GM18520 (cell line): ENCODE results near the gene ATP2A3.

Experiments used
- ATAC-seq: cut with Tn5 transposase; IDR thresholded peaks from one replicate; pipeline ENCODE4 v1.9.1; 2021; ENCODE audit not compliant: unreplicated experiment

Gene ATP2A3

DNA sequence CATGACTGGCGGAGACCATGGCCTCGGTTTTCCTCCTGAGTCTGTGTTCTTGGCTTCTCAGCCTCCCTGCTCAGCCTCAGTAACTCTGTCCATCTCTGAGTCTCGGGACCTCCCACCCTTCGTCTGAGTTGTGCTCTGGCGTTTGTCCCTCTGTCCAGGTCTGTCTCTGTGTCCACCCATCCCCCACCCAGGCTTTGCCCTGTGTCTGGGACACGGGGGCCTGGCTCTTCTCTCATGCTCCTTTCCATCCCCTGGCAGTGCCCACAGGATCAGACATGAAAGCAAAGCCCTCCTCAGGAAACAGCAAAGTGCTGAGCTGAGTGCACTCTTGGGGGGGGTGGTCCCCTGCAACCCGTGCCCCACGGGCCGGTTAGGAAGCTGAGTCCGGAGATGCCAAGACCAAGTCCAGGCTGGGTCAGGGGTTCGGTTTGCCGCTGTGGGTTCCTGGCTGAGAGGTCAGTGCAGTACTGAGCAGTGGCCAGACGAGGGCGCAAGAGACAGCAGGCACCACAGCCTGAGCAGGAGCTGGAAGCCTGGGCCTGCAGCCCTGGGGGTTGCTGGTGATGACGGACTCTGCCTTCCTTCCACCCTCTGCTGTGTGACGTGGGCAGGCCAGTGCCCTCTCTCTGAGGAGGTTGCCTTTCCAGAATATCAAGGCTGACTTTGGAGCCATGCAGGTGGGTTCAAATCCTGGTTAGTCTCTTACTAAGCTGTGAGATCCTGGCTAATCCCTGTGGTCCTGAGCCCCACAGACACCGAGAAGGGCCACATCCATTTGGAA is 50.5 kb downstream of the ATP2A3 start:
- ATAC-seq = no peak

DNA sequence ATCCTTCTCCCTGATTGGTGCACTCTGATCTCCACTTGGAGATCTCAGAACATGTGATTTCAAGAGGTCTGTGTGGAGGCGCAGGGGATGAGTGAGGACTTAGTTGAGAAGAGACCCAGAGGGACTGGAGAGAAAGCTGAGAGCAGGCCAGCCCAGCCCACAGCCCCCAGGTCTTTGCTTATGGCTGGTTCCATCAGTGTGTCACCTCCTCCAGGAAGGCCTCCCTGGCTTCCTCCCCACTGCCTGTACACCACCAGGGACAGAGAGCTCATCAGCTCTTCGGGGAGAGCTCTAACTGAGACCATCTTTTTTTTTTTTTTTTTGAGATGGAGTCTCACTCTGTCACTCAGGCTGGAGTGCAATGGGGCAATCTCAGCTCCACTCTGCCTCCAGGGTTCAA is 51.4 kb downstream of the ATP2A3 start:
- no peak for ATAC-seq

DNA sequence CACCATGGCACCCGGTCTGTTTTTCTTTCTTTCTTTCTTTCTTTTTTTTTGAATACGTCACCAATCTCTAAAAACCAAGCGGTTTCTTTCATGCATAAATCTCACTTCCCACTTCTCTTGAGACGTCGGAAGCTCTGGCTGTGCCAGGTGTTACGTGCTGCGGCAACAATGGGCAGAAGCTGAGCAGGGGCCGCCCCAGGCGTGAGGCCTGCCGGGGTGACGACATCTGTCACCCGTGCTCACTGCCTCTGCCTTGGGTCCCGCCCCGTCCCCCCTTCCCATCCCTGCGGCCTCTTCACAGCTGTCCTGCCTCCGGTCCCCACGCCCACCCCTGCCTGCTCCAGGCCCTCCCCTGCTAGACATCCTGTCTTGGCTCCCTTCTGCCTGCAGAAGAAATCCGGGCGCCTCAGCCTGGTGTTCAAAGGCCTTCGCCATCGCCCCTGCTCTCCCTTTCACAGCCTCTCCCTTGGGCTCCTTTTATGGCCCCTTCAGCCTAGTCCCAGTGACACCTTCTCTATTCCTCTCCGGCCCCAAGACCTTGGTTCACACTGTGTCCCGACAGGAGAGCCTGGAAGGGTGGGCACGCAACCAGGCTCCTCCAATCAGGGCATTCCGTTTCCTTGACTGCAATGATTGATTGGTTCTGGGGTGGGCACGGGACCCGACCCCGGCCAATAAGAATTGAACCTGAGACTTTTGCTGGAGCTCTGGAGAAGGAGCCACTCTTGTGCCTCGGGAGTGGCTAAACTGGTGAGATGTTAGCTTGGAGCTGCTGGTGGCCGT is 52.8 kb downstream of the ATP2A3 start:
- peak; percentile 82 for ATAC-seq

DNA sequence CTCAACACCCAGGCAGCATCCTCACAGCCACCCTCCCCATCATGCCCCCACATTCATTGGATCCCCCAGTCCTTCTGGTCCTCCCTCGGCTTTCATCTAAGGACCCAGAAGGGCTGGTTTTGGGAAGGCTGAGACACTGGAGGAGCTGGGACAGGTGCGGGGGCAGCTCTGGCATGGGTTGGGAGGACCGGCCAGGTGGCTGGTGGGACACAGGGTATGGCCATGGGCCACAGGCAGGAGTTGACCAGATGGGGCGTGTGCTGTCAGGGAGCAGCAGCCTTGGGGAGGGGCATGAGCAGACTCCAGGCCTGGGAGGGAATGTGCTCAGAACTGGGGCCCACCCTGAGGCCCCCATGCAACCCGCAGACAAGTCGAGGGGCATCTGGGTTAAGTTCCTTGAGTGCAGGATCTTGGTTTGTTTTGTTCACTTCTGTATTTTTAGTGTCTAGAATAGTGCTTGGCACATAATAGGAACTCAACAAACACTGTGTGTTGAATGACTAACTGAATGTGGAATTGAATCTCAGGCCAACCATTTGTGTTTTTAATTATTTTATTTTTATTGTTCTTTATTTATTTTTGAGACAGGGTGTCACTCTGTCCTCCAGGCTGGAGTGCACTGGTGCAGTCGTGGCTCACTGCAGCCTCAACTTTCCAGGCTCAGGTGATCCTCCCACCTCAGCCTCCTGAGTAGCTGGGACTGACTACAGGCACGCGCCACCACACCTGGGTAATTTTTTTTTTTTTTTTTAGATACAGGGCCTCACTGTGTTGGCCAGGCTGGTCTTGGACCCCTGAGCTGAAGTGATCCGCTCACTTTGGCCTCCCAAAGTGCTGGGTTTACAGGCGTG is 53.6 kb downstream of the ATP2A3 start:
- no peak for ATAC-seq

DNA sequence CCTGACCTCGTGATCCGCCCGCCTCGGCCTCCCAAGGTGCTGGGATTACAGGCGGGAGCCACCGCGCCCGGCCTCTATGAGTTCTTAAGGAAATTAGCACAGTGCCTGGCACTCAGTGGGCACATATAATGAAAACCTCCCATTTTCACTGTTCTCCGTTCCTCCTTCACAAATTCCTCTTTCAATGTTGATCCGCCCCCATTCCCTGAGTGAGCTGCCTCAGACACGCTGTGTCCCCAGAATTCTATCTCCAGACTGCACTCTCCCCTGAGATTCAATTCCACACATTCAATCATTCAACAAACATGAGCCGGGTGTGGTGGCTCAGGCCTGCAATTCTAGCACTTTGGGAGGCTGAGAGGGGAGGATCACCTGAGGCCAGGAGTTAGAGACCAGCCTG is 55.0 kb downstream of the ATP2A3 start:
- no peak for ATAC-seq

DNA sequence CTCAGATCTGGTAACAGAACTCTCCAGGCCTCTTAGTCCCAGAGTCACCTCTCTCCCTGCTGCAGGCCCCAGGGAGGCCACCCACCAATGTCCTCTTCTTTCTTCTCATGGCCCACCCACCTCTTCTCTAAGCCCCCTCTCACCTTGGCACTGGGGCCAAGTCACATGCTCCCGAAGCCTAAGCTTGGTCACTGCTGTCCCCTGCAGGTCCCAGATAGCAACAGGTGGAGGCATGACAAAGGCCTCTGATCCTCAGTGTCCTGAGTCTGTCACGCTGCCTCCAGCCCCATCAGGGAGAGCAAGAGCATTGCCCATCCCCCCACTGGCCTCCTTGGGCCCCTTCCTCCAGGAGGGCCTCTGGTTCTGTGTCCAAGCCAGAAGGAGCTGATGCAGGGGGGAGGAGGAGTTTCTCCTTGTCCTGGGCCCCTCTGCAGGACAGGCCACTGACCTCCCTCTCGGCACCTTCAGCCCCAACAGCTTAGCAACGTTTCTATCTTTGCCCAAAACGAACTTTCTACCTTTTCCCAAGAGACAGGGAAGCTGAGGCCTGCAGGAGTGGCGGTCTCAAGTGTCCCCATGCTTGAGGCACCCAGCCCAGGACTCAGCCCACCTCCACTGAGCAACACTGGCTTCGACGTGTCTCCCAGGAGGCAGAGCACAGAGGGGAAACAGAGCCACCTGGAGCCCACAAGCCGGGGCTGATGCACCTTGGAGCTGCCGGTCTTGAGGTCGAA is 56.6 kb downstream of the ATP2A3 start:
- no peak for ATAC-seq

DNA sequence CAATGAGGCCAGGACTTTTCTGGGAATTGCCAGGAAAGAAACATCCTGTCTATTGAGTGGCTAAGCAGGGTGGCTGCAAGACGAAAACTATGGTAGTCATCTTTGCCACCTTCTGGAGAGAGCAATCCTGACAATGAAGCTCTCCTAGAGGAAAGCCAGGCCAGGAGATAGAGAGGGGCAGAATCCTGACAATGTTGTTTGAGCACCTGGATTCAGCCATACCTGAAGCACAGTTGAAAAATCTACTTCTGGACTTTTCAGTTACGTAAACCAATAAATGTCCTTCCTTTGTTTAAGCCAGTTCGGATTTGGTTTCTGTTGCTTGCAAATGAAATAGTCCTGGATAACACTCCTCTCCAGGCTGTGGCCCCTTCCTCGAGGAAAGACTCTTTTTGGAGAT is 57.4 kb downstream of the ATP2A3 start:
- no peak for ATAC-seq

DNA sequence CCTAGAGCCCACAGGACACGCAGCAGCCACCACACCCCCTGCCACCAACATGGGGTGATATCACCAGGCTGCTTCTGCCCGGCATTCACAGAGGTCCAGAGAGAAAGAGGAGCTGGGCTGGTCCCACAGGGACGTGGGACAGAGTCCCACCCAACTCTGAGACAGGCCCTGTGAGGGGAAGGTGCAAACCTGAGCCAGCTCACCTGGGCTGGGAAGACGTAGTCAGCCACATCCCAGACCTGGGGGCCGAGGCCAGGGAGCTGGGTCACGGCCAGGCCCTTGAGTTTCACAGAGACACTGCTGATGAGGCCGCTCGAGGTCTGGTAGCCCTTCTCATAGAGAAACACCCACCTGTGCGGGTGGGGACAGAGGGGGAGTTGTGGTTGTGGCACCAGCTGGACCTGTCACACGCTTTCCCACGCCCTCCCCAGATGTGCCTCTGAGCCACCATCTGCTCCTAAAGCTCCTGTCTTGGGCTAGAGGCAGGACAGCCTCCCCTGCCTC is 59.2 kb downstream of the ATP2A3 start:
- no peak for ATAC-seq

DNA sequence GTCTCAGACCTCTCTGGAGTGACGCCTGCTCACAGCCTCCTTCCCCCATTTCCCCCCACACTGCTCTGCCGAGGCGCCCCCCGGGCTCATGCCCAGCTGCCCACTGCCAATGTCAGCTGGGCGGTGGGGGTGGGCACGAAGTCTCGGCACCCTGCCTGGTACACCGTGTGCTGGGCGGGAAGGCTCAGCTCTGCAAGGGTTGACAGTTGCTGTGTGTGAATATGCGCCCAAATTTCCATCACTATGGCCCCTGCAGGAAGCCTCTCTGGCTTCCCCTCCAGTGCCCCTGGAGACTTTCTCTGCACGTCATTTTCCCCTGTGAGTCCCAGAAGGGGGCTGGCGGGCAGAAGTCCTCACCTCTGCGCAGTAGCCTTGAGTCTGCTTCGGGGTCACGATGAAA is 59.7 kb downstream of the ATP2A3 start:
- ATAC-seq = no peak

DNA sequence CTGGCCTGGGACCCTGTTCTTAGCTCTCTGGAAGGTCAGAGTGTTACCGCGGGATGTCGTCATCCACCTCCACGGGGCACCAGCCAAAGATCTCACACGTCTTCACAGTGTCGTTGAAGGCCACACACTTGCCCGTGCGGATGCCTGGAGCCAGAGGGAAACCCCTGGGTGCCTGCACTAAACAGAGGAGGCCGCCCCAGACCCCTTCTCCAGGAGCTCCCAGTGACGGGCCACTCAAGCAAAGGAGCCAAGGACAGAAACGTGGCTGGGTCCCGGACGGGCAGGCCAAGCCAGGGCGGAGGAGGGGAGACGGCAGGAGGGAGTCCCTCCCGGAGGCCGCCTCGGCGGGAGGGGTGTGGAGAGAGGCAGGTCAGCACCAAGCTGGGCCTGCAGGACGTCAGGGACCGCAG is 60.4 kb downstream of the ATP2A3 start:
- ATAC-seq = no peak

DNA sequence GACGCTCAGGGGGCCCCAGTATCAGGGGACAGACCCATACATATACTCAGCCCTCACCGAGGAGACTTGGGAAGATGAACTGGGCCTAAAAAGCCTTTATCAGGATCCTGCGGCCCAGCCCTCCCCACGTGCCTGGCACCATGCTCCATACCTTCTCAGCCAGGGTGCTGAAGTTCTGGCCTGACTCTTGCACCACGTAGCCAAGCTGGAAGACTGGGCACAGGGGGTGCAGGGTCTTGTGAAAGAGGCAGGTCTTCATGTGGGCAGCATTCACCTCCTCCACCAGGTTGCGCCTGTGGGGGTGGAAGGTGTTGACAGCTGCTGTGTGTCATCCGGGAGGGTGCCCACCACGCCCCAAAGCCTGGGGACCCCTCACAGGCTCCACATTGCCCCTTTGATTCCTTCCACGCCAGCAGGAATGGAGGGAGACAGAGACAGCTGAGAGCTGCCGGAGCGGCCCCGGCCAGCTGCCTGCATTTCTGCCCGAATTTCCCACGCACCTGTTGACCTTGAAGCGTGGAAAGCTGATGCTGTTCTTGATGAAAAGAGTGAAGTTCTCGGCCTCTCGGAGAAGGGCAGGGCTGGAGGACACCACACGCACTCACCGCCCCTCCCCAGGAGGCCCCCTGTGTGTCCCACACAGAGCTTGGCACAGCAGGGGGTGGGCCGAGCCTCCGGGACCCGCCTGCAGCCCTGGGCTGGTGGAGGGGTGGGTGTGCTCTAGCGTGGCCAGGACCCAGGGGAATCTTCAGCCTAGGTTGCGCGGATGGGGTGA is 61.0 kb downstream of the ATP2A3 start:
- ATAC-seq = no peak

DNA sequence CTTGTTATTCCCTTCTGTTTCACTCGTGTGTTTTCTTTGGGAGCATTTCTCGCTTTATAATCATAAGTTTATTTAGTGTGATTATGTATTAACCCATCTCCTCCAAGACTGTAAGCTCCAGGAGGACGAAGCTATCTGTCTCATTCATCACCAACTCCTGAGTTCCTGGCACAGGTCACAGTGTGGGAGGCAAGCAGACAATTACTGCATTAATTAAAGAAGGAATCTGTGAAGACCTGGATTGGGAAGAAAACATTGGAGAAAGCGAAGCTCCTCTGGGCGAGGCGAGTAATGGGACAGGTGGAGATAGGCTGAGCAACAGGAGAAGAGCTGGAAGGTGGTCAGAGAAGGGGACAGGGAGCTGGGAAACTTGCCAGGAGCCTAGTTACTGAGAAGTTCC is 63.6 kb downstream of the ATP2A3 start:
- no peak for ATAC-seq

DNA sequence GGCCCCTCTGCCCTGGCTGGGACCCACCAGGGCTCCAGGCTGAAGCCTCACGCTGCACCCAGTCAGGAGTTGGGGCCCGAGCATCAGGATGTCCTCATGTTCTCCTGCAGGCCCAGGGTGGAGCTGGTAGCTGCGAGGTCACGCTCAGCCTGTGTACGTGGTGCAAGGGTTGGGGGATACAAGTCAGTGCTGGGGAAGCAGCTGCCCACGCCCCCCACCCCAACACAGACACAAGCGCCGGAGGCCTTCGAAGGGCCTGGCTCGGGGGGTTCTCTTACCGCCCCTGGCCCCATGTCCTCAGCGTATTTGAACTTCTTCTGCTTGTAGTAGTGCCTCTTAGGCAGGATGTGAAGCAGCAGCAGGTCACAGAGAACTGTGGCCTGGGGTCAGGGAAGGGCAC is 66.5 kb downstream of the ATP2A3 start:
- no peak for ATAC-seq

DNA sequence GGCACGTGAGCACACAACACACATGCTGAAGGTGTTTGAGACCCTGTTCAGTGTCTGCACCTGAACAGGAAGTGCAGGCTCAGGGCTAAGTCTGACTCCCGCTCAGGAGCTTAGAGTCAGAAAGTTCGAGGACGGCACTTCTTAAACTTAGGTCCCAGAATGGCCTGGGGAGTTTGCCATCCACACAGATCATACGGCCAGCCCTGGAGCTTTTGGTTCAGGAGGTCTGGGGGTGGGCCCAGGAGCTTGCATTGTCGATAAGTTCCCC is 67.3 kb downstream of the ATP2A3 start:
- no peak for ATAC-seq

DNA sequence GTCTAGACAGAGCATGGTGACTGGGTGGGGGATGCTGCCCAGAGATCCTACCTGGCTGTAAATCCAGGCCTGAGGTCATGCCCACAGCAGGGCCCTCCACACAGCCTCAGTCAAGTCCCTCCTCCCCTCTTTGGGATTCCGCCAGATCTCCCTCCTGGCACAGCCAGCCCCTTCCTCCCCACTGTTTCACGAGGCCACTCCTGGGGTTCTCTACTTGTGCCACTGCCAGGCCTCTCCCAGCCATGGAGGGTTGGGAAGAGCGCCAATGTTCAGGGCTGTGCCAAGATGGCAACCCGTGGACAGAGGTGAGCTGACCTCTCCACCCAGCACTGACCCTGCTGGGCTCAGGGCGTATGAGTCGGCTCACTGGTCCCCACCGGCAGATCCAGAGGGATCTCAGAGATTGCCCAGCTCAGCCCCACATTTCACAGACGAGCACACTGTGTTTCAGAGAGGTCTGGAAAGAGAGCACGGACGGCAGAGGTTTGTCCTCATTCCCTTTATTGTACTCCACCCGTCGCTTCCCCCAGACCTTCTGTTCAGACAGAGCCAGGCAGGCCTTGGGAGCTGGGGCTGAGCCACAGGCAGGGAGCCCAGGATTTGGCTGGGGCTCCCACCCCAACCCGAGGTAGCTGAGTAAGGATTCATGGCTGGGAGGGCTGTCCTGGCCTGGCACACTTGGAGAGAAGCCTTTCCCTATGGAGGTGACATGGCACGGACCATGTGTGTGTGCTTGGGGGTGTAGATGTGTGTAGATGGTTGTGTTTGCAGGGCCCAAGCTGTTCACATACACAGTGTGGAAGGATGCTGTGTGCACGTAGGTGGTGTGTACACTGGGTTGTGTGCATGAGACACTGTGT is 67.9 kb downstream of the ATP2A3 start:
- ATAC-seq = no peak

DNA sequence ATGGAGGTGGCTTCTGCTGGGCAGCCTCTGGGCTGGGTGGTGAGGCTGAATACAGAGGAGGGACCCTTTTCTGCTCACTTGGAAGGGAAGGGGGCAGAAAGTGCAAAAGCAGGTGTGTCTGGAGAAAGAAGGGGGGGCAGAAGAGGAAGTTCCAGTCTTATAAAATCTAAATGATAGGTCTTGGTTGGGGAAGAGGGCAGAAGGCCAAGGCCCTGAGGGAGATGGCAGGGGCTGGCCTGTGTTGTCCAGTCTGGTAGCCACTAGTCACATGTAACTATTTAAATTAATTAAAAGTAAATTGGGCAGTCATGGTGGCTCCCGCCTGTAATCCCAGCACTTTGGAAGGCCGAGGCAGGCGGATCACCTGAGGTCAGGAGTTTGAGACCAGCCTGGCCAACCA is 68.9 kb downstream of the ATP2A3 start:
- ATAC-seq = no peak

DNA sequence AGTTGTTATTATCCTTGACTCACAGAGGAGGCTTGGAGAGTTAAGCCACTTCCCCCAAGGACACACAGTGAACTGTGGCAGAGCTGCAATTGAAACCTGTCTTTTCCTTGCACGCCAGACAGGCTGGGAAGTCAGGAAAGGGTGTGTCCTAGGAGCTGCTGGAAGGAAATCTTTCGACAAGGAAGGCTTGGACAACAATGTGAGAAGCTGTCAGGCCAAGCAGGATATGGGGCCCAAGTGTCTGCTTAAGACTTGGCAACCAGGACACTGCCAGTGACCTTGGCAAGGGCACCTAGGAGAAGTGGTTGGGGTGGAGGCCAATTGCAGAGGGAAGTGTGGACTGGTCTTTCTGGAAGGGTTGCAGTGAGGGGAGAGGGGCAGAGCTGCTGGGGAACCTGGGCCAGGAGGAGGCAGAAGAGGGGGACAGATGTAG is 69.3 kb downstream of the ATP2A3 start:
- no peak for ATAC-seq

DNA sequence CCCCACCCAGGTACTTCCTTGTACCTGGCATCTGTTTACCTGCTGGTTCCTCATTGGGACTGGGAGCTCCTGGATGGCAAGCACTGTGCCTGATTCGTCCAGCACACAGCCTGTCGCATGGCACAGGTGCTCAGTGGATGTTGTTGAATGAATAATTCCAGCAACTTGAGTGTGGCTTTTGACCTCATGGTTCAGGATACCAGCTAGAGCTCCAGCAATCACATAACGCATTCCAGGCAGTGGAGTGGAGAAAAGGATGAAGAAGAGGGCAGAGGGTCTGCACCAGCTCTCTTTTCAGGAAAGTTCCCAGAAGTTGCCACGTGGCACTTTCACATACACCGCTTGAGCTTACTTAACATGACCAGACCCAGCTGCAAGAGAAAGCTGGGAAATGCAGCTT is 70.0 kb downstream of the ATP2A3 start:
- ATAC-seq = no peak

DNA sequence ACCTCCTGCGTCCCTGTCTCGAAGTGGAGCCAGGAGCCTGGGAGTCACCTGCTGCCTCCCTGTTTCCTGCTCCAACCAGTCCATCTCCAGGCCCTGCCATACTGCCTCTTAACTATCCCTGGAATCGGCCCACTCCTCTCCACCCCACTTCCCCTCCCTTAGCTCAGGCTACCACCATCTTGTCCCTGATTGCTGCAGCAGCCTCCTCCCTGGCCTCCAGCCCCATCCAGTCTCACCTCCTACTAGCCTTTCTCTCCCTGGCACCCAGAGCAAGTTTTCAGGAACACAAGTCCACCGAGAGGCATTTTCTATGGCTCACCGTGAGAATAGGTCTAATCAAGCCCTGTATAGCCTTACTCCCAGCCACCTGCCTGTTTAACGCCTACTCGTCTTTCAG is 70.5 kb downstream of the ATP2A3 start:
- no peak for ATAC-seq
